PC-3 (cell line): ENCODE results near the gene SCO2. TPM values are rescaled to one million over a fixed set of nuclear protein-coding genes. Genes with fewer than 3 reads are reported as not detected.

ENCODE experiments used
- ATAC-seq: fragments of 200-7000 bp; cut with Tn5 transposase; 2 replicates; pipeline ENCODE4 v1.9.1; 2020; ENCODE audit warnings: mild to moderate bottlenecking, moderate library complexity
- Bru-seq: library from RNA; stranded (reverse); fragments of 400-500 nt; gene quantifications from one replicate; lab custom pipeline; 2021; lab: Mats Ljungman, UMichigan
- BruChase-seq, 2 experiments: library from RNA; stranded (reverse); fragments of 400-500 nt; gene quantifications; one replicate each; lab custom pipeline; 2021; lab: Mats Ljungman, UMichigan
- BruUV-seq: library from RNA; stranded (reverse); fragments of 400-500 nt; replicated peaks from 2 replicates; lab custom pipeline; 2021; lab: Mats Ljungman, UMichigan
- CTCF ChIA-PET: fragments of 300-600 bp; sonication (Branson Sonifier 250); formaldehyde crosslinking; loops from one replicate; lab custom pipeline; 2022; ENCODE audit warnings: antibody characterized with exemption; lab: Charles Lee
- POLR2A ChIA-PET: fragments of 300-600 bp; sonication (Branson Sonifier 250); formaldehyde crosslinking; loops from one replicate; lab custom pipeline; 2022; ENCODE audit warnings: antibody characterized with exemption; ENCODE audit not compliant: unreplicated experiment; lab: Charles Lee
- DNase-seq: peaks from one replicate; pipeline ENCODE4 v3.0.0-alpha.2; 2015
- H2AFZ ChIP-seq: fragments of 300-600 bp; sonication (generic); 2 replicates; pipeline ENCODE4 v1.6.0; 2016; ENCODE audit warnings: antibody characterized with exemption, low read length
- H3F3A ChIP-seq: fragments of 300-600 bp; sonication (generic); one replicate; pipeline ENCODE4 v1.6.0; 2017; ENCODE audit warnings: antibody characterized with exemption, low read length, control low read depth, mild to moderate bottlenecking; ENCODE audit not compliant: unreplicated experiment
- H3K27ac ChIP-seq: fragments of 300-600 bp; sonication (generic); 2 replicates; pipeline ENCODE4 v1.5.1; 2016; ENCODE audit warnings: mild to moderate bottlenecking, low read length
- H3K27me3 ChIP-seq: fragments of 300-600 bp; sonication (generic); 2 replicates; pipeline ENCODE4 v1.6.1; 2016; ENCODE audit warnings: low read length, mixed read lengths
- H3K36me3 ChIP-seq: fragments of 300-600 bp; sonication (generic); 2 replicates; pipeline ENCODE4 v1.6.1; 2016; ENCODE audit warnings: low read depth, mixed run types, low read length, mixed read lengths
- H3K4me1 ChIP-seq: fragments of 300-600 bp; sonication (generic); 2 replicates; pipeline ENCODE4 v1.5.1; 2016; ENCODE audit warnings: low read length; ENCODE audit not compliant: insufficient read depth
- H3K4me2 ChIP-seq: fragments of 300-600 bp; sonication (generic); 2 replicates; pipeline ENCODE4 v1.6.0; 2016; ENCODE audit warnings: low read length
- H3K4me3 ChIP-seq: fragments of 300-600 bp; sonication (generic); 2 replicates; pipeline ENCODE4 v1.5.1; 2016; ENCODE audit warnings: mild to moderate bottlenecking, low read length, mixed read lengths
- H3K79me2 ChIP-seq: fragments of 300-600 bp; sonication (generic); 2 replicates; pipeline ENCODE4 v1.6.1; 2017; ENCODE audit warnings: low read length, mixed read lengths
- H3K9ac ChIP-seq: fragments of 300-600 bp; sonication (generic); 2 replicates; pipeline ENCODE4 v1.6.0; 2016; ENCODE audit warnings: mild to moderate bottlenecking, low read length
- H3K9me2 ChIP-seq: fragments of 300-600 bp; sonication (generic); replicated peaks from 2 replicates; pipeline ENCODE4 v1.6.1; 2016; ENCODE audit warnings: mixed run types, low read length, mixed read lengths
- H3K9me3 ChIP-seq: fragments of 300-600 bp; sonication (generic); 2 replicates; pipeline ENCODE4 v1.6.1; 2016; ENCODE audit warnings: low read length, mixed read lengths
- H4K20me1 ChIP-seq: fragments of 300-600 bp; sonication (generic); 2 replicates; pipeline ENCODE4 v1.6.1; 2016; ENCODE audit warnings: low read length, mixed read lengths
- CTCF ChIP-seq: fragments of 300-600 bp; sonication (generic); conservative IDR thresholded peaks from 2 replicates; pipeline ENCODE4 v1.5.1; 2017; ENCODE audit warnings: antibody characterized with exemption, low read depth, mild to moderate bottlenecking, low read length
- EZH2 ChIP-seq: fragments of 300-600 bp; sonication (generic); IDR thresholded peaks from one replicate; pipeline ENCODE4 v1.6.1; 2017; ENCODE audit warnings: antibody characterized with exemption, mild to moderate bottlenecking, low read length; ENCODE audit not compliant: unreplicated experiment
- EZH2phosphoT487 ChIP-seq: fragments of 300-600 bp; sonication (generic); IDR thresholded peaks from 2 replicates; pipeline ENCODE4 v1.6.1; 2018; ENCODE audit warnings: mild to moderate bottlenecking, antibody characterized with exemption, low read length, borderline replicate concordance
- intact Hi-C: fragments of 100-400 bp; cut with micrococcal nuclease; formaldehyde crosslinking; loops from 2 replicates; pipeline ENCODE4 v1.9.0; 2023
- long read RNA-seq: library from polyadenylated mRNA; unstranded; transcript quantifications from one replicate; pipeline ENCODE4 v2.0.0, GENCODE V29; 2021; ENCODE audit not compliant: unreplicated experiment
- total RNA-seq: library from RNA; depleted of rRNA; stranded (reverse); fragments of >200 nt; gene quantifications from 2 replicates; pipeline ENCODE4 v1.2.3, GENCODE V29; 2014; rRNA removed

The SCO2 gene
- 5.7 and 5.8 TPM in 2 replicates for total RNA-seq
- Bru-seq, nascent RNA, result not detected
- not detected for BruChase-seq, experiment 1, labeled RNA remaining after a 6-hour chase
- not detected for BruChase-seq, experiment 2, labeled RNA remaining after a 2-hour chase
- long read RNA-seq, transcript SCO2-204 (2 exons, 1,051 nt), result major isoform, 5 of 22 reads
- long read RNA-seq, partial matches to known transcripts, result 0 of 22 reads
- long read RNA-seq, other reads (novel, unspliced or antisense), result 17 of 22 reads

- Histone ChIP-seq H3K9me2 (no peaks in the 10 kb centered on the region), H3K36me3 (no peaks in the 10 kb centered on the region), H3K4me3 (peak within 1 kb of the TSS; percentile 81), H3K27ac (peak within 1 kb of the TSS; percentile 78), H3K27me3 (no peaks in the 10 kb centered on the region), H3K4me1 (peaks cover 9% of the 10 kb centered on the region; the same call in 1 of the 2 replicates), H3K9ac (peak within 1 kb of the TSS; percentile 94), H2AFZ (peak within 1 kb of the TSS; percentile 75), H3K9me3 (no peaks in the 10 kb centered on the region), H3F3A (no peaks in the 10 kb centered on the region), H3K79me2 (peaks cover 25% of the 10 kb centered on the region), H3K4me2 (peak within 1 kb of the TSS; percentile 98), H4K20me1 (no peaks in the 10 kb centered on the region; the same call in 1 of the 2 replicates)
- peak; percentile 48 for ATAC-seq
- TSS peak; percentile 22 for BruUV-seq
- peak; percentile 95 for DNase-seq
- TF ChIP-seq CTCF, result no peak; the same call in 1 of the 2 replicates
- TF ChIP-seq EZH2phosphoT487, result no peak
- no peak for TF ChIP-seq EZH2
- POLR2A ChIA-PET, result interaction anchor here (0.5 to 1.7 kb wide), 5 partner anchors 17 to 229 kb away, joined by 3 to 8 read pairs (median 3); partner anchors contain the start of genes LMF2 and NCAPH2
- intact Hi-C loops, result loop anchor here (5.0 kb wide), 2 partner anchors 37 to 97 kb away; partner anchors contain the start of gene SYCE3
- CTCF ChIA-PET, result interaction anchor here (0.5 to 2.7 kb wide), 4 partner anchors 17 to 96 kb away, joined by 3 to 16 read pairs (median 9); partner anchors contain the start of genes LMF2 and NCAPH2
These were observed at the start of gene SCO2 for GRCh38 chr22:50525104-50525857. SCO2 (minus strand) TSS chr22:50525598; CDS start chr22:50524411, 1,187 bp downstream.

GRCh38 chr22:50574383-50574755 is 49.0 kb upstream of the SCO2 start:
- Histone ChIP-seq H3K4me1 (no peaks in the 10 kb centered on the region), H4K20me1 (no peaks in the 10 kb centered on the region), H3K4me3 (no peak overlapping the region), H3K9me2 (no peaks in the 10 kb centered on the region), H3K27me3 (no peaks in the 10 kb centered on the region), H3K4me2 (no peak overlapping the region), H3K27ac (no peak overlapping the region), H3K36me3 (no peaks in the 10 kb centered on the region), H3K9me3 (no peaks in the 10 kb centered on the region), H3F3A (no peaks in the 10 kb centered on the region), H2AFZ (no peak overlapping the region), H3K79me2 (no peaks in the 10 kb centered on the region), H3K9ac (no peak overlapping the region)
- TF ChIP-seq EZH2 (no peak), CTCF (no peak), EZH2phosphoT487 (no peak)
- BruUV-seq, result no TSS peak
- ChIA-PET POLR2A (interaction anchor here (0.6 kb wide), 1 partner anchor 12 kb away, joined by 3 read pairs; the partner anchor contains the start of gene SYCE3), CTCF (interaction anchor here (0.5 kb wide), 1 partner anchor 46 kb away, joined by 3 read pairs; no protein-coding TSS in a partner anchor)
- intact Hi-C loops, result no loop called here
- no peak for ATAC-seq
- no peak for DNase-seq
